Epithelial cell of esophagus (primary cell): ENCODE data around the gene IL17REL.
"Not testable (repeated sequence)": the region's sequence is repeated elsewhere in the genome, so short reads cannot be mapped to it uniquely, and the experiment has no call there.

Experiments
- DNase-seq: peaks from one replicate; pipeline ENCODE4 v3.0.0; 2010; ENCODE audit warnings: low read depth
- H3K4me3 ChIP-seq: 2 replicates; pipeline ENCODE4 v1.5.1; 2011; ENCODE audit warnings: mild to moderate bottlenecking, low read length, control low read depth
- TF ChIP-seq, protein P1 (sequence below): IDR thresholded peaks from 2 replicates; pipeline ENCODE4 v1.5.1; 2011; ENCODE audit warnings: low read depth, mild to moderate bottlenecking, low read length, control low read depth, inconsistent platforms; ENCODE audit not compliant: insufficient read depth; ENCODE audit errors: missing control alignments

The IL17REL gene

GRCh38 chr22:49995041-49995360 lies 17.6 kb downstream of the IL17REL start:
- TF ChIP-seq, protein P1, sequence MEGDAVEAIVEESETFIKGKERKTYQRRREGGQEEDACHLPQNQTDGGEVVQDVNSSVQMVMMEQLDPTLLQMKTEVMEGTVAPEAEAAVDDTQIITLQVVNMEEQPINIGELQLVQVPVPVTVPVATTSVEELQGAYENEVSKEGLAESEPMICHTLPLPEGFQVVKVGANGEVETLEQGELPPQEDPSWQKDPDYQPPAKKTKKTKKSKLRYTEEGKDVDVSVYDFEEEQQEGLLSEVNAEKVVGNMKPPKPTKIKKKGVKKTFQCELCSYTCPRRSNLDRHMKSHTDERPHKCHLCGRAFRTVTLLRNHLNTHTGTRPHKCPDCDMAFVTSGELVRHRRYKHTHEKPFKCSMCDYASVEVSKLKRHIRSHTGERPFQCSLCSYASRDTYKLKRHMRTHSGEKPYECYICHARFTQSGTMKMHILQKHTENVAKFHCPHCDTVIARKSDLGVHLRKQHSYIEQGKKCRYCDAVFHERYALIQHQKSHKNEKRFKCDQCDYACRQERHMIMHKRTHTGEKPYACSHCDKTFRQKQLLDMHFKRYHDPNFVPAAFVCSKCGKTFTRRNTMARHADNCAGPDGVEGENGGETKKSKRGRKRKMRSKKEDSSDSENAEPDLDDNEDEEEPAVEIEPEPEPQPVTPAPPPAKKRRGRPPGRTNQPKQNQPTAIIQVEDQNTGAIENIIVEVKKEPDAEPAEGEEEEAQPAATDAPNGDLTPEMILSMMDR: no peak
- no peak overlapping the region for H3K4me3 ChIP-seq
- DNase-seq: no peak

DNA sequence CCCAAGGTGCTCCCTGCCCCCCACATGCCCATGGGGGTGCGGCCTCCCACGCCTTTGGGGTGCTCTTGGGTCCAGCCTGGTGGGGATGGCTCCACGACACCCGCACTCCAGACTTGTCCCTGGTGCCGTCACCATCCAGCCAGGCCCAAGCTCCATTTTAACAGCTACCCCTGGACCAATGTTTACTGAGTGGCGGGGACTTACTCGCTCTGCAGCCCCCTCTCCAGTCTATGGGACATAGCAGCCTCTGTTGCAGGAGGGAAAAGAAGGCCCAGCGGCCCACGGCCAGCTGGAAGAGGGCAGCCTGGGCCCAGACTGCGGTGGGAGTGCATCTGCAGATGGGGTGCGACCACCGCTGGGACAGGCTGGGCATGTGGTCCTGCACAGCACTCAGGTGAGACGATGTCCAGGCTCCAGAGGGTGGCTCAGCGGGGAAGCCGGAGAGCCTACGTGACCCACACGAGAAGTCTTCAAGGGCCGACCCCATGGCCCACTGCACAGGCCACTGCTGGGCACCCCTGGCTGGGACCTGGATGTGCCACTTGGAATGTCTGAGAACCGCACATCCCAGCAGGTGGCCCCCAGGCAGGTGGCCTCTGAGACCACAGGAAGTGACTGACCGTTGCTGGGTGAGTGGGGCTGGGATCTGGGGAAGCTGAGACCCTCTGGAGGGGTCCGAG lies 18.1 kb downstream of the IL17REL start:
- TF ChIP-seq, protein P1: no peak
- no peak for DNase-seq
- no peak overlapping the region for H3K4me3 ChIP-seq

DNA sequence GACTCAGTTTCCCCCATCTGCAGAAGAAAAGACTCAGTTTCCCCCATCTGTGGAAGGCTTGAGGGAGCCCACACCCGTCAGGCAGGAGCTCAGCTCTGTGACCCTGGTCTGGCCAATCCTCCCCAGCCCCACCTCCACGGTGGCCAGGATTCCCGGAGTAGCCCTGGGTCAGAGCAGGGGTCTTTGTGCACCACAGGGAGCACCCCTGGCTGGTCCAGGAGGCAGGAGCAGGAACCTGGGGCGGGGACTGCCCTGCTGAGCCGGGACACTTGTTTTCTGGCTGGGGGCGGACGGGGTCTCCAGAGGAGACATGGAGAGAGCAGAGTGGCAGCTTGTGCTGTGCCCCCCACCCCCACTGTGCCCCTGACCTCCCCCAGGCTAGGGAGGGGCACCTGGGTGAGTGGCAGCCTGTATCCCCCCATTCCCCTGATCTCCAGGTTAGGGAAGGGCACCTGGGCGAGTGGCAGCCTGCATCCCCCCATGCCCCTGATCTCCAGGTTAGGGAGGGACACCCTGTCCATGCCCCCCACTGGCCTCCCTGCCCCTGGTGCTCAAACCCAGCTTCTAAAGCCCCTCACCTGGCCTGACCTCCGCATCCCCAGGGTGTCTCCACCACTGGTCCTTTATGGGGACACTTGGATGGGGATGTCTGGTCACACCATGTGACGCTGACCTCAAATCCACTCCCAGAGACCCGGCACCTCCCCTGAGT lies 18.8 kb downstream of the IL17REL start:
- DNase-seq: no peak
- no peak overlapping the region for H3K4me3 ChIP-seq
- TF ChIP-seq, protein P1: no peak

GRCh38 chr22:49992921-49993648 lies 19.5 kb downstream of the IL17REL start:
- DNase-seq: peak; percentile 68
- no peak overlapping the region for H3K4me3 ChIP-seq
- TF ChIP-seq, protein P1: peak; percentile 80

DNA sequence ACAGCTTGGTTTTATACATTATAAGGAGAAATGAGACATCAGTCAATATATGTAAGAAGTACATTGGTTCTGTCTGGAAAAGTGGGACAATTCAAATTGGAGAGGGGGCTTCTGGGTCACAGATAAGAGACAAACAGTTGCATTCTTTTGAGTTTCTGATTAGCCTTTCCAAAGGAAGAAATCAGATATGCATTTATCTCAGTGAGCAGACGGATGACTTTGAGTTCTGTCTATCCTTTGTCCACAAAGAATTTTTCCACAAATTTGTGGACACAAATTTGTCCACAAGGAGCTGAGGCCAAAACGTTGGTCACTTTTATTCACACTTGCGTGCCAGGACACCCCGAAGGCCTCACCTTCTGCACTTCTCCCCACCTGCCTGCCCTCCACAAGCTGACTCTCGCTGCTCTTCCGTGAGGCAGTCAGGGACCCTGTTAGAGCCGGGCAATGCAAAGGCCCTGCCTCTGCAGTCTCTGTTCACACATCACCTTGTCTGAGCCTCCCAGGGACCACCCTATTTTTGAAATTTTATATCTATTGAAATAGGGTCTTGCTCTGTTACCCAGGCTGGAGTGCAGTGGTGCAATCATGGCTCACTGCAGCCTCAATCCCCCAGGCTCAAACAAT lies 20.5 kb downstream of the IL17REL start:
- TF ChIP-seq, protein P1: no peak
- no peak overlapping the region for H3K4me3 ChIP-seq
- DNase-seq: no peak

DNA sequence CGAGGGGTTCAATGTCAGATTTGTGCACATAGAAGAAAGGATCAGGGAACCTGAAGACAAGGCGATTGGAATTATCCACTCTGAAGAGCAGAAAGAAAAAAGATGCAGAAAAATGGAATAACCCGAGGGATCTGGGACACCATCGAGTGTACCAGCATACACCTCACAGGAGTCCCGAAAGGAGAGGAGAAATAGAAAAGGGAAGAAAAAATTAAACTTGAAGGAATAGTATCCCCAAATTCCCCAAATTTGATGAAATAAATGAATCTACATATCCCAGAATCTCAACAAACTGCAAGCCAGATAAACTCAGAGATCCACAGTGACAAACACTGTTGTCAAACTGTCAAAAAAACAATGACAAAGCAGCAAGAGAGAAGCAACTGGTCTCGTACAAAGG lies 21.4 kb downstream of the IL17REL start:
- no peak for DNase-seq
- TF ChIP-seq, protein P1: no peak
- H3K4me3 ChIP-seq: no peak overlapping the region

DNA sequence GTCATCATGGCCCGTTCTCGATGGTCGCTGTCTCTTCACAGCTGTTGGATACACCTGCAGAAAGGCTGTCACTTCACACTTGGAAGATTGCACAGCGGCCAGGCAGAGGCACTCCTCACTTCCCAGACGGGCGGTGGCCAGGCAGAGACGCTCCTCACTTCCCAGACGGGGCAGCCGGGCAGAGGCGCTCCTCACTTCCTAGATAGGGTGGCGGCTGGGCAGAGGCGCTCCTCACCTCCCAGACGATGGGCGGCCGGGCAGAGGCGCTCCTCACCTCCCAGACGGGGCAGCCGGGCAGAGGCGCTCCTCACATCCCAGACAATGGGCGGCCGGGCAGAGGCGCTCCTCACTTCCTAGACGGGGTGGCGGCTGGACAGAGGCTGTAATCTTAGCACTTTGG lies 22.7 kb downstream of the IL17REL start:
- DNase-seq, H3K4me3 ChIP-seq: not testable (repeated sequence)
